Ovary (tissue), 10 donors: ENCODE measurements around the gene LRRC4. TPM values are rescaled to one million over a fixed set of nuclear protein-coding genes. Genes with fewer than 3 reads are reported as not detected.

Source experiments
- DNase-seq, 5 donors: peaks; one replicate each; pipeline ENCODE4 v3.0.0-alpha.2; 2019 to 2020
- H3K27ac ChIP-seq, 2 donors: fragments of 200-600 bp; one replicate each; pipeline versions ENCODE4 v1.5.1 to v1.8.0; 2019 to 2022
- H3K27me3 ChIP-seq: fragments of 200-600 bp; one replicate; pipeline ENCODE4 v1.8.0; 2022
- H3K36me3 ChIP-seq: fragments of 200-600 bp; sonication (generic); one replicate; pipeline ENCODE4 v1.5.1; 2019
- H3K4me1 ChIP-seq: one replicate; pipeline ENCODE4 v1.8.1; 2013; ENCODE audit warnings: mild to moderate bottlenecking, moderate library complexity; ENCODE audit not compliant: insufficient read depth
- H3K4me3 ChIP-seq: fragments of 200-600 bp; sonication (generic); one replicate; pipeline ENCODE4 v1.5.1; 2017
- H3K9me3 ChIP-seq, 2 donors: fragments of 200-600 bp in 1 of 2; sonication (generic) in 1 of 2; one replicate each; pipeline versions ENCODE4 v1.5.1 to v1.8.1; 2013 to 2019; ENCODE audit warnings: mild to moderate bottlenecking in 1 of 2, moderate library complexity in 1 of 2
- EP300 ChIP-seq: sonication (generic); formaldehyde crosslinking; IDR thresholded peaks from one replicate; pipeline ENCODE4 v1.6.1; 2017; ENCODE audit warnings: antibody characterized with exemption
- POLR2A ChIP-seq: fragments of 450-650 bp; IDR thresholded peaks from one replicate; pipeline ENCODE4 v1.6.1; 2017; ENCODE audit warnings: antibody characterized with exemption, mild to moderate bottlenecking, moderate library complexity
- WGBS, 3 donors: extraction: QIAGEN DNeasy Blood & Tissue Kit in 1 of 3; methylation state at CpG; one replicate each; pipeline versions ENCODE4 v1.1.5 to v1.1.7; 2013 to 2017; 5-methylcytosine and 5-hydroxymethylcytosine counted together
- intact Hi-C, 4 donors: fragments of 100-400 bp; cut with DNase I; formaldehyde crosslinking; loops; one replicate each; pipeline versions ENCODE4 v1.11.0 to v1.15.1; 2022 to 2023
- long read RNA-seq, 3 donors: library from polyadenylated mRNA in 2 of 3; unstranded in 2 of 3; transcript quantifications; one replicate each; pipeline ENCODE4 v2.0.0 and lab custom pipeline, GENCODE V29; 2021 to 2026
- polyA plus RNA-seq, 2 donors: library from polyadenylated mRNA; stranded (reverse); fragments of 200-250 nt in 1 of 2; fragments of 350-450 nt in 1 of 2; fragmentation: Illumina TruSeq in 1 of 2; extraction: RNeasy Lipid Tissue Mini Kit (QIAGEN cat#74804) in 1 of 2; gene quantifications; one replicate each; pipeline ENCODE4 v1.2.3, GENCODE V29; 2013 to 2014
- total RNA-seq, 7 donors: library from RNA; depleted of rRNA in 2 of 7; stranded (reverse); fragments of >200 nt in 2 of 7; fragmentation: NEBNext Ultra II Directional in 3 of 7; extraction: Animal tissue kit (Norgen Biotek cat#: 25700) in 3 of 7; gene quantifications; one replicate each; pipeline versions ENCODE4 v1.1.0 to v1.2.4, GENCODE V29; 2016 to 2023
- TF ChIP-seq, protein P1 (sequence below), 3 donors: fragments of 450-650 bp in 2 of 3; fragments of 200-600 bp in 1 of 3; IDR thresholded peaks; one replicate each; pipeline versions ENCODE4 v1.5.1 to v1.8.0; 2016 to 2022; ENCODE audit warnings: antibody characterized with exemption in 3 of 3, mild to moderate bottlenecking in 1 of 3
- donor health status: DM: no; HTN: no; CAD: no; lungs with moderate emphysema.
- donor health status: DM: no; HTN: no; CAD: no.
- donor health status: Bipolar disorder and iron deficiency.
- donor health status: DM: yes; HTN: yes; CAD: no.
- donor health status: DM: no; HTN: no; CAD: no.
- donor health status: DM: yes; HTN: yes; CAD: no.

The LRRC4 gene
- 10 to 100 TPM in 1 of 7 donors, 1 to 10 TPM in 5, under 1 TPM in 1; 0.72 to 16.7 (median 4.6) TPM for total RNA-seq
- polyA plus RNA-seq: 1 to 10 TPM; 2.0 to 5.3 TPM
- long read RNA-seq, donor 1, partial matches to known transcripts: 0 of 8 reads
- long read RNA-seq, donor 1, other reads (novel, unspliced or antisense): 8 of 8 reads
- long read RNA-seq, donor 2, partial matches to known transcripts: 0 of 2 reads
- long read RNA-seq, donor 2, other reads (novel, unspliced or antisense): 0 of 2 reads
- long read RNA-seq, donor 3, partial matches to known transcripts: 0 of 4 reads
- long read RNA-seq, donor 3, other reads (novel, unspliced or antisense): 3 of 4 reads

- H3K36me3 ChIP-seq: no peaks in the 10 kb centered on the region
- intact Hi-C loops: no loop called here
- H3K4me1 ChIP-seq: peaks cover 9% of the 10 kb centered on the region
- 8 to 12% (median 10%) methylated on average over 64 to 87 of the region's 87 CpGs for WGBS, 3 donors
- H3K9me3 ChIP-seq: no peaks in the 10 kb centered on the region
- TF ChIP-seq EP300 (no peak), POLR2A (no peak)
- TF ChIP-seq, protein P1, sequence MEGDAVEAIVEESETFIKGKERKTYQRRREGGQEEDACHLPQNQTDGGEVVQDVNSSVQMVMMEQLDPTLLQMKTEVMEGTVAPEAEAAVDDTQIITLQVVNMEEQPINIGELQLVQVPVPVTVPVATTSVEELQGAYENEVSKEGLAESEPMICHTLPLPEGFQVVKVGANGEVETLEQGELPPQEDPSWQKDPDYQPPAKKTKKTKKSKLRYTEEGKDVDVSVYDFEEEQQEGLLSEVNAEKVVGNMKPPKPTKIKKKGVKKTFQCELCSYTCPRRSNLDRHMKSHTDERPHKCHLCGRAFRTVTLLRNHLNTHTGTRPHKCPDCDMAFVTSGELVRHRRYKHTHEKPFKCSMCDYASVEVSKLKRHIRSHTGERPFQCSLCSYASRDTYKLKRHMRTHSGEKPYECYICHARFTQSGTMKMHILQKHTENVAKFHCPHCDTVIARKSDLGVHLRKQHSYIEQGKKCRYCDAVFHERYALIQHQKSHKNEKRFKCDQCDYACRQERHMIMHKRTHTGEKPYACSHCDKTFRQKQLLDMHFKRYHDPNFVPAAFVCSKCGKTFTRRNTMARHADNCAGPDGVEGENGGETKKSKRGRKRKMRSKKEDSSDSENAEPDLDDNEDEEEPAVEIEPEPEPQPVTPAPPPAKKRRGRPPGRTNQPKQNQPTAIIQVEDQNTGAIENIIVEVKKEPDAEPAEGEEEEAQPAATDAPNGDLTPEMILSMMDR (IDR thresholded peaks at IDR 0.05): no peak
- H3K27me3 ChIP-seq: no peaks in the 10 kb centered on the region
- DNase-seq: peak; percentile 31 to 70 (median 60)
- H3K27ac ChIP-seq: peak within 1 kb of the TSS in 1 of 2 donors; percentile 32
- peak within 1 kb of the TSS; percentile 52 for H3K4me3 ChIP-seq
Measured at GRCh38 chr7:128030654-128031611, at the start of gene LRRC4. LRRC4 (minus strand) TSS chr7:128031437; CDS start chr7:128030640, 797 bp downstream.

DNA sequence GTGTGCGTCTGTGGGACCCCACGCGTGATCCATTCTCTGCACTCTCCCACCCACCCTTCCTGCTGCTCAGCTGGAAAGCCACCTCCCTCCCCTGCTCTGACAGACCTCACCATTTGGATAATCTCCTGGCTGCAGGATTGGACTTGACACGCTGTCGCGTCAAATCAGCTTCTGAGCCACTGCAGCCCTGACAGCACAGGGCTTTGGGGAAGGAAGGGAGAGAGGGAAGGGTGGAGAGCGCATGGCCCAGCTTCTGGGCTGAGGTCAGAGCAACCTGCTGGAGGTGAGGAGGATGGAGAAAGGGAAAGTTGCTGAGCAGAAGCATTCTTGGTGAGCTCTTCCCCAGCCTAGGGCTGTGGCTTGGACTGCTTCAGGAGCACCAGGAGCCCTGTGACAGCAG lies 48.9 kb upstream of the LRRC4 start:
- intact Hi-C loops: no loop called here
- WGBS, 3 donors: 95 to 98% (median 96%) methylated on average over 7 of the region's 7 CpGs

GRCh38 chr7:128078309-128078708 lies 47.1 kb upstream of the LRRC4 start:
- Histone ChIP-seq H3K4me3 (no peak overlapping the region), H3K27ac (no peak overlapping the region), H3K4me1 (no peaks in the 10 kb centered on the region), H3K9me3 (no peaks in the 10 kb centered on the region), H3K27me3 (no peaks in the 10 kb centered on the region), H3K36me3 (no peaks in the 10 kb centered on the region)
- 95 to 100% (median 97%) methylated on average over 3 of the region's 3 CpGs for WGBS, 3 donors
- intact Hi-C loops: no loop called here
- no peak for DNase-seq
- TF ChIP-seq EP300 (no peak), POLR2A (no peak)
- TF ChIP-seq, protein P1 (IDR thresholded peaks at IDR 0.05): no peak

More for the DNA sequence above, 48.9 kb upstream of the LRRC4 start:
- no peaks in the 10 kb centered on the region for H3K4me1 ChIP-seq
- H3K36me3 ChIP-seq: no peaks in the 10 kb centered on the region
- no peak overlapping the region for H3K4me3 ChIP-seq
- TF ChIP-seq POLR2A (no peak), EP300 (no peak)
- TF ChIP-seq, protein P1 (IDR thresholded peaks at IDR 0.05): no peak
- no peaks in the 10 kb centered on the region for H3K27me3 ChIP-seq
- H3K27ac ChIP-seq: no peak overlapping the region
- no peaks in the 10 kb centered on the region for H3K9me3 ChIP-seq
- no peak for DNase-seq

DNA sequence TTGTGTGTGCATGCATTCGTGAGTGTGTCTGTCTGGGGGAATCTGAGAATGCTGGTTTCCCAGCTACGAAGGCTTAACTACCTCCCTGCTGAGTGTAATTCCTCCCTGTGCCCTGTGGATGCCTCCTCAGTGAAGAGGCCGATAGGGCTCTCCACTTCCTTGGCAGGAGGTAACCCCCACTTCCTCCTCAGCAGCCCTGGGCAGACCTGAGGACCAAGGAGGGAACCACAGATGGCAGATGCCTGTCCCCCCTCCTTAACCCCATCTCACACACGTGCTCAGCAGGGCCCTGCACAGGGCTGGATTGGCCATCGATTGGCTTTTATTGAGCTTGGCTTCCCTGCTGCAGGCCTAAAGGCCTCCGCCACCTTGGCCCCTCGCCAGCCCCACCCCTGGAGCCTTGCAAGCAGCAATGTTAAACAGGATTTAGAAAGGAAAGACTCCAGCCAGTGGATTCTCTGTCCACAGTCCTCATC lies 45.6 kb upstream of the LRRC4 start:
- H3K36me3 ChIP-seq: no peaks in the 10 kb centered on the region
- H3K27me3 ChIP-seq: no peaks in the 10 kb centered on the region
- no peak overlapping the region for H3K4me3 ChIP-seq
- intact Hi-C loops: no loop called here
- TF ChIP-seq, protein P1 (IDR thresholded peaks at IDR 0.05): no peak
- no peak for TF ChIP-seq POLR2A
- no peak for TF ChIP-seq EP300
- 37 to 51% (median 41%) methylated on average over 7 of the region's 7 CpGs for WGBS, 3 donors
- no peaks in the 10 kb centered on the region for H3K4me1 ChIP-seq
- peak; percentile 61 to 84 (median 65) for DNase-seq
- no peaks in the 10 kb centered on the region for H3K9me3 ChIP-seq
- H3K27ac ChIP-seq: no peak overlapping the region
